ENCODE results near the gene DNM2.

DNA sequence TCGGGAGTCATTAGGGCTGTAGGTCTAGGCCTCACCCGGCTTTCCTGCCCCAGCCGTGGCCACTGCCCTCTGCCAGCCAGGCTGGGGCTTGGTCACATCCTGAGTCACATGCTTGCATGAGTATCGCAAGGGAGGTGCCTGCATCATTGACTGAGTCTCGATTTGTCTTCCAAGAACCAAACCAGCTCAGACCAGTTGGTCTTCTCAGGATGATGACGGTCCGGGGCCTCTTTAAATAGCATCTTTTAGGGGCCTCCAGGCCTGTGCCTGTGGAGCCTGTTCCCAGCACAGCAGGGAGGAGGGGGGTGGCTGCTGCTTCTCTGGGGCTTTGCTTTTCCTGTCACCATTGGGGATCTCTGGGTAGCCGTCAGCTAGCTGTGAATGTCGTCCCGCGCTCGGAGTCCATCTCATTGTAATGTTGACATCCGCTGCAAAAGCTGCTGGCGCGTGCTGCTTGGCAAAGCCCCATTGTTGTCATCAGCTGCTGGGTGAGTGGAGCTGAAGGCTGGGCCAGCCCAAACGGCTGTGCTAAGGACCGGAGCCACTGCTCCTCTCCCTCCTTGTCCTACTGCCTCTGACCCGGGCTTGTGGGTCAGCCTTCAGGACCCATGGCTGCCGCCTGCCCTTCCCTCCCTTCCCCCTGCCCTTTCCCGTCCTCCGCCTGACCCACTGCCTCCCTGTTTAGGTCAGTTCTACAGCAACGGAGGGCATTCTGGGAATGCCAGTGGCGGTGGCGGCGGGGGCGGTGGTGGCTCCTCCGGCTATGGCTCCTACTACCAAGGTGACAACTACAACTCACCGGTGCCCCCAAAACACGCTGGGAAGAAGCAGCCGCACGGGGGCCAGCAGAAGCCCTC lies 31.0 kb upstream of the DNM2 start:
- TF ChIP-seq, protein P1, sequence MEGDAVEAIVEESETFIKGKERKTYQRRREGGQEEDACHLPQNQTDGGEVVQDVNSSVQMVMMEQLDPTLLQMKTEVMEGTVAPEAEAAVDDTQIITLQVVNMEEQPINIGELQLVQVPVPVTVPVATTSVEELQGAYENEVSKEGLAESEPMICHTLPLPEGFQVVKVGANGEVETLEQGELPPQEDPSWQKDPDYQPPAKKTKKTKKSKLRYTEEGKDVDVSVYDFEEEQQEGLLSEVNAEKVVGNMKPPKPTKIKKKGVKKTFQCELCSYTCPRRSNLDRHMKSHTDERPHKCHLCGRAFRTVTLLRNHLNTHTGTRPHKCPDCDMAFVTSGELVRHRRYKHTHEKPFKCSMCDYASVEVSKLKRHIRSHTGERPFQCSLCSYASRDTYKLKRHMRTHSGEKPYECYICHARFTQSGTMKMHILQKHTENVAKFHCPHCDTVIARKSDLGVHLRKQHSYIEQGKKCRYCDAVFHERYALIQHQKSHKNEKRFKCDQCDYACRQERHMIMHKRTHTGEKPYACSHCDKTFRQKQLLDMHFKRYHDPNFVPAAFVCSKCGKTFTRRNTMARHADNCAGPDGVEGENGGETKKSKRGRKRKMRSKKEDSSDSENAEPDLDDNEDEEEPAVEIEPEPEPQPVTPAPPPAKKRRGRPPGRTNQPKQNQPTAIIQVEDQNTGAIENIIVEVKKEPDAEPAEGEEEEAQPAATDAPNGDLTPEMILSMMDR (IDR thresholded peaks at IDR 0.05; ENCODE audit: insufficient read depth, low read length): no peak
- TF ChIP-seq, protein P2, sequence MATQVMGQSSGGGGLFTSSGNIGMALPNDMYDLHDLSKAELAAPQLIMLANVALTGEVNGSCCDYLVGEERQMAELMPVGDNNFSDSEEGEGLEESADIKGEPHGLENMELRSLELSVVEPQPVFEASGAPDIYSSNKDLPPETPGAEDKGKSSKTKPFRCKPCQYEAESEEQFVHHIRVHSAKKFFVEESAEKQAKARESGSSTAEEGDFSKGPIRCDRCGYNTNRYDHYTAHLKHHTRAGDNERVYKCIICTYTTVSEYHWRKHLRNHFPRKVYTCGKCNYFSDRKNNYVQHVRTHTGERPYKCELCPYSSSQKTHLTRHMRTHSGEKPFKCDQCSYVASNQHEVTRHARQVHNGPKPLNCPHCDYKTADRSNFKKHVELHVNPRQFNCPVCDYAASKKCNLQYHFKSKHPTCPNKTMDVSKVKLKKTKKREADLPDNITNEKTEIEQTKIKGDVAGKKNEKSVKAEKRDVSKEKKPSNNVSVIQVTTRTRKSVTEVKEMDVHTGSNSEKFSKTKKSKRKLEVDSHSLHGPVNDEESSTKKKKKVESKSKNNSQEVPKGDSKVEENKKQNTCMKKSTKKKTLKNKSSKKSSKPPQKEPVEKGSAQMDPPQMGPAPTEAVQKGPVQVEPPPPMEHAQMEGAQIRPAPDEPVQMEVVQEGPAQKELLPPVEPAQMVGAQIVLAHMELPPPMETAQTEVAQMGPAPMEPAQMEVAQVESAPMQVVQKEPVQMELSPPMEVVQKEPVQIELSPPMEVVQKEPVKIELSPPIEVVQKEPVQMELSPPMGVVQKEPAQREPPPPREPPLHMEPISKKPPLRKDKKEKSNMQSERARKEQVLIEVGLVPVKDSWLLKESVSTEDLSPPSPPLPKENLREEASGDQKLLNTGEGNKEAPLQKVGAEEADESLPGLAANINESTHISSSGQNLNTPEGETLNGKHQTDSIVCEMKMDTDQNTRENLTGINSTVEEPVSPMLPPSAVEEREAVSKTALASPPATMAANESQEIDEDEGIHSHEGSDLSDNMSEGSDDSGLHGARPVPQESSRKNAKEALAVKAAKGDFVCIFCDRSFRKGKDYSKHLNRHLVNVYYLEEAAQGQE (IDR thresholded peaks at IDR 0.05; ENCODE audit: insufficient replicate concordance, low read depth): no peak
